Hypothalamus (tissue), 51 donors: Measurements from ENCODE around the gene CD7.

Experiments
- DNase-seq, 51 donors: peaks; one replicate each; lab custom pipeline; 2025; lab: John Stamatoyannopoulos, UW

CD7 gene

DNA sequence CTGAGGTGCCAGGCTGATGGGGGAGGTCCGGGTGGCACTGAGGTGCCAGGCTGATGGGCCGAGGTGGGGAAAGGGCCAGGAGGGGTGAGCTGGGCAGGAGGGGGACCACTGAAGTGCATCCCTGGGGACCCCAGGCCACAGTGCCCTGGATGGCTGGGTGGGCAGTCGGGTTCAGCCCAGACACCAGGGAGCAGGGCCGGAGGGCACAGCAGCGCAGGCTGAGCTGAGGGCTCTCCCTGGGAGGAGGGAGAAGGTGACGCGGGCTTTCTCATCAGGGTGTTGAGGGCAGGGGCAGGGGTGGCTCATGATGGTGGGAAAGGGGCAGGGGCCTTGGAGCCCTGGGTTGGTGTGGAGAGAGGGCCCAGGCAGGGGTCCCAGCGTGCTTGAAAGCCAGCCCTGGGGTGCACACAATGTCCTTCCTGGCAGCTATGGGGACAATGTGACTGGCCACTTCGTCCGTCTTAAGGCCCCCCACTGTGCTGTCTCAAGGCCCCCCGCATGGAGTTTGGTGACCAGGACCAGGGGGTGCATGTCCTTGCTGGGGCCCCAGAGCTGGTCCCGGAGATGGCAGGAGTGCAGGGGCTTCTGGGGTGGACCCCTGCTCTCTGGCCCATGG lies 16.0 kb downstream of the CD7 start:
- no peak for DNase-seq

DNA sequence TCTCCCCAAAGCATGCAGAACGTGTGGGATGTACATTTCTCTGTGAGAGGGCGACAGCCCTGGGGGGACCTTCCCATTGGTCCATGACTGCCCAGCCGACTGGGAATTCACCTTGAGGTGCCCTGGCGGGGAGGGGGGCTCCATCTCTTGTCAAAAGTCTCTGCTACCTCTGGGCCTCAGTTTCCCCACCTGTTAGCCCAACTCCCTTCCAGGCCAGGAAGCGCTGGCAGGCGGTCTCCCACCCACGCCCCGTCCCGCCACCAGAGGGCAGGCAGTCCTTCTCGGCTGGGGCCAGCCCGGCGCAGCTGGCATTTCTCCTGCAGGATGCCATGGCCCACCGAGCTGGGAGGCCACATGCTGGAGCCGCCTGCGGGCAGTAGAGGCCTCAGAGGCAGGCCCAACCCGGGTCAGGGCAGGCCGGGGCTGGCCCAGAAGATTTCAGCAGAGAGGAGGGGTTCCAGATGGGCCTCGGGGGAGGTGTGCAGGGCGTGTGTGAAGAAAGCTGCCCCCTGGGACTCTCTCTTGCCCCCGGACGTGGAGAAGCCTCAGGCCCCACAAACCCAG lies 16.6 kb downstream of the CD7 start:
- DNase-seq, result peak in 27 of 51 donors; percentile 5 to 62 (median 25)

DNA sequence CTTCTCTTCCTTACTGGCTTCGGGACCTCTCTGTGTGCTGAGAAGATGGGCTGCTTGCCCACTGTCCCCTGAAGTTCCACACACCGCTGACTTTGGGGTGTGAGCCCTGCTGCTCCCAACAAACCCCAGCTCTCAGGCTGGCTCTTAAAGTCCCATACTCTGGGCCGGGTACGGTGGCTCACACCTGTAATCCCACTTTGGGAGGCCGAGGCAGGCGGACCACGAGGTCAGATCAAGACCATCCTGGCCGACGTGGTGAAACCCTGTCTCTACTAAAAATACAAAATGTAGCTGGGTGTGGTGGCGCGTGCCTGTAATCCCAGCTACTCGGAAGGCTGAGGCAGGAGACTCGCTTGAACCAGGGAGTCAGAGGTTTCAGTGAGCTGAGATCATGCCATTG lies 17.2 kb downstream of the CD7 start:
- no peak for DNase-seq

DNA sequence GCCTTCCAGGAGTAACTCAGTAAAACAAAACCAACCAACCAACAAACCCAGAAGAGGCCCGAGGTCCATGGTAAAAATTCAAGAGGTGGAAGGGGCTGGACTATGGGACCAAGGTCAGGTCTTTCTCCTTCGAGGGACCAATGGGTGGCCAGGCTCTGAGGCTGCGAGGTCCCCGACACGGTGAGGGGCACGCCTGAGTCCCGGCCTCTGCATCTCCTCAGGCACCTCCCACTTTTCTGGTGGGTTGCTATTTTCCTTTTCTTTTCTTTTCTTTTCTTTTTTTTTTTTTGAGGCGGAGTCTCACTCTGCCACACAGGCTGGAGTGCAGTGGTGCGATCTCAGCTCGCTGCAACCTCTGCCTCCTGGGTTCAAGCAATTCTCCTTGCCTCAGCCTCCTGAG lies 18.0 kb downstream of the CD7 start:
- no peak for DNase-seq

DNA sequence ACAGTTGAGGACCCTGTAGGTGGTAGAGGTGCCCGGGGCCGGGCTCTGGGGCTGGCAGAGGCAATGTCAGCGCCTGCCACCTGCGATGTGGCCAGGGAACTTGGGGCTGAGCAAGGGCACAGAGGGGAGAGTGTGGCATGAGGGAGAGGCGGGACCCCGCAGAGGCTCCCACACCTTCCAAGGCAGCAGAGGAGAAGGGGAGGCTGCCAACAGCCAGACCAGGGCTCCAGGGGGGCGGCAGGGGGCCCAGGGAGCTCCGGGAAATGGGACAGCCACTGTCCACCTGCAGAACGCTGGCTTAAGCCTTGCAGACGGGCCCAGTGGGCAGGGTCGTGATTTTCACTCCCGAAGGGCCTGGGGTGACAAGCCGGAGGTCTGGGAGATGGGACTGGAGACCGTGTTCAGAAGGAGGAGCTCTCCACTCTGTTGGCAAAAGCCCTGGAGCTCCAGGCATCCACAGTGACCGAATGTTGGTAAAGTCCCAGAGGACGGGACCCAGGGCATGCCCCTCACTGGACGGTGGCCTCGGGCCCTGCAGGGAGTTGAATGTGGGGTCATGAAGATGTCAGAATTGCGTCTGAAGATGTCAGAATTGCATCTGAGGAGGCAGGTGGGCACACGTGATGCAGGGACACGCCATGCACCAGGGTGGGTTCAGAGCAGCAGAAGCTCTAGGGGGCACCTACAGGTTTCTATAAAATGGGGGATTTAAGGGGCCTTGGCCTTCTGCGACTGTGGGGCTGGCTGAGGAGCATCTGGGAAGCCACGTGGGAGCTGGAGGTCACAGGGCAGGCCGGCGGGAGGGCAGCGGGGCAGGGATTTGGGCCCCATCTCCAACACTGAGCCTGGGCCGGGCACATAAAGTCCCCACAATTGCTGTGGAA lies 18.6 kb downstream of the CD7 start:
- DNase-seq, result no peak

DNA sequence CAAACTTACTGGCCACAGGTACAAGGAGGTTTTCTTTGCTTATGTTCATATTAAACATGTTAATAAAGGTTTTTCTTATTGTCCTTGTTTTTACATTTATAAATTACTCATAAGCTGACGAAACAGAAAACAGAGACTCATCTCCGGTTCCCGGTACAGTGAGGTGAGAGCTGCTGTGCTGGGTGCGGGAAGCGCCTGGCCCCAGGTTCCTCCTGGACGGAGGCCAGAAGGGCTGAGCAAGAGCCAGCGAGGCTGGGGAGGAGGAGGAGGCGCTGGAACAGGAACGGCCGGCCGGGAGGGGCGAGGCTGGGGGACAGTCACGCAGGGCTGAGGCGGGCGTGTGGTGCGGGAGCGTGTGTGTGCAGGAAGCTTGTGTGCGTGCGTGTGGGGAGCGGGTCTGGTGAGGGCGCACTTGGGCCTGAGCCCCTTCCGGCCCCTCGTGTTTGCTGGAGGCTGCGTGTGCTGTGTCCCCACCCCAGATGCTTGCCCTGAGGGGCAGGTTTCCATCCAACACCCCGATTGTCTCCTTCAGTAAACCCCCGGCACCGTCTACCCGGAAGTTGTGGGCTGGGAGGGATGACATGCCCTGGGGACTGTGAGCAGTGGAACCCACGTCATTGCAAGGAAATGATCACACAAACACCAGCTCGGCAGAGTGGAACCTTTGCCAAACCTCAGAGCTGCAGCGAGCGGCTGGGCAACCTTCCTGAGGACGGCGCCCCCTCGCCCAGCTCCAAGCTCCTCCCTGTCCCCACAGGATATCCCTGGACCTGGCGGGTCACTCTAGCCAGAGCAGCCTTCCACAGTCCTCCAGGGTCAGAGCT lies 19.5 kb downstream of the CD7 start:
- DNase-seq, result peak in 48 of 51 donors; percentile 13 to 83 (median 52)

DNA sequence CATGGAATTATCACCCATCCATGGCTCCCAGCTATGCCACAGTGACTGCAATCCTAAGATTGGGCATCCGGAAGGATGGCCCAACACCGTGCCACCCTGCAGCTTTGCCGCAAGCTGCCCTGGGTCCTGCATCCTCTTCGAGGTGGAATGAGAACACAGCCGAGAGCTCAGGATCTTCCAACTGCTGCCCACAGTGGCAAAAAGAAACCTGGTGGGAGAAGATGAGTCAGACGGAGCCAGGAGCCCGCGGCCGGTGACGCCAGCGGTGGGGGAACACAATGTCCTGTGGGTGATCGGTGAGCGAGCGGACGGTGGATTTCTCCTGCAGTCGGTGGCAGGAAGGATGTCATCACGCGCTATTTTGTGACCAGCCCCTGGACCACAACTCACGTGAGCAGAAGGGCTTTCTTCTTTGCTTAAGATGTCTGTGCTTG lies 20.1 kb downstream of the CD7 start:
- peak in 20 of 51 donors; percentile 9 to 82 (median 39) for DNase-seq

DNA sequence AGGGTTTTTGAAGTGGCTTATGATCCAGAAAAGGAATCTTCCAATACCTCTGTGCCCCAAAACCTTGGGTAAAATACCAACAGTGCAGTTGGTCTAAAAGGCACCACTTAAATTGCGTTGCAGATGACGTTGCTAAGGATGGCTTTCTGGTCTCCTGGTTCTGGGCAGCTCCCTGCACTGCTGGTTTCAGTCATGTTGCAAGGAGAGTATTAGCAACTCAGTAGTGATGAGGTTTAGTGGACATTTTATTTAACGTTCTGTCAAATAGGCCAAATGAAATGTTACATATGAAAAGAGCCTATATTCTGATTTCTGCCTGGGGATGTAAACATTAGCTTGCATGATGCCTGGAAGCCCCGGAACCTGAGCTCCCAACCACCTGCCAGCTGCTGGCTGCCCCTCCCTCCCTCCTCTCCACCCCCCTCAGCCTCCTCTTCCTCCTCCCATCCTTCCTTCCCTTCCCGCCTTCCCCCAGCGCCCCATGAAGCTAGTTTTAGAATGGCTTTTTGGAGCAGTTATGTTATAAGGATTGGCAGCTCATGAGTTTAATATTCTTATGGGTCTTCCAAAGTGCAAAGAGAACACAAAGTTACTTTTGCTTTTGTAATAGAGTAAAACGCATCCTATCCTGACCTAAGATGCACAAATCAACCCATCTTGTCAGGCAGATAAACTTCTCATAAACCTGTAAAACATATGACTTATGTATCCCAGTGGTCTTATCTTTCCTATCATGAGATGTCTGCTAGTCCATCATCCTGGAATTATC lies 20.7 kb downstream of the CD7 start:
- no peak for DNase-seq

DNA sequence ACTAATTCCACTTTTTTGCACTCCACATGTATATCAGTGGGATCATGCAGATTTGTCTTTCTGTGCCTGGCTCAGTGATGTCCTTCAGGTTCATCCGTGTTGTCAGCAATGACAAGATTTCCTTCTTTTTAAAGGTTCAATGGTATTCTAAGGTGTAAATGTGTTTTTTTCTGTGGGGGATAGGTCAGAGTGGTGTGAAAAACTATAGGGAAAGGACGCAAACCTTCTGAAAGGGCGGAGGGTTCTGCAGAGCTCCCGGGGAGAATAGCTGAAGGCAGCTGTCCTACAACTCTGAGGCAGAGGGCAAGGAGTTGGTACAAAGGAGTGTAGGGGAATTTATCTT lies 22.0 kb downstream of the CD7 start:
- no peak for DNase-seq

DNA sequence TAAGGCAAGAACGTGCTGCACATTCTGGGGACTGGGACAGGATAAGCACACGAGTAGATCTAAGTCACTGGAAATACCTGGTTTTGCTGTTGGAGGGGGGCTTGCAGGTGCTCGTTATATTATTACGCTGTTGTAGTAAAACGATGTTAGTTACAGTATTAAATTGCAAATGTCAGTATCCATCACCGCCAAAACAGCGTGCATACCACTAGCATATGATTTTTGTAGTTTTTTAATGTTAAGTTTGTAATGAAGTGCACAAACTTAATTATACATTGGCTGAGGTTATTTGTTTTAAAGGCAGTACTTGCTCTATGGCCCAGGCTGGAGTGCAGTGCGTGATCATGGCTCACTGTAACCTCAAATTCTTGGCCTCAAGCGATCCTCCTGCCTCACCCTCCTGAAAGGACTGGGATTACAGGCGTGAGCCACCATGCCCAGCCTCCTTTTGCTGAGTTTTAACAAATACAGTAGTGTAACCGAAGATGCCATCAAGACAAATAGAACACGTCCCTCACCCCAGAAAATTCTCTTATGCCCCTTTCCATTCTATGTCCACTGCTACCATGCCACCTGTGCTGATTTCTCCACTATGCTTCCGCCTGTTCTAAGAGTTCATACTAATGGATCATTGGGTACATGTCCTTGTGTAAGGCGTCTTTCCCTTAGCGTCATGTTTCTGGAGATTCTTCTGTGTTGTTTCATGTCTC lies 23.2 kb downstream of the CD7 start:
- no peak for DNase-seq

DNA sequence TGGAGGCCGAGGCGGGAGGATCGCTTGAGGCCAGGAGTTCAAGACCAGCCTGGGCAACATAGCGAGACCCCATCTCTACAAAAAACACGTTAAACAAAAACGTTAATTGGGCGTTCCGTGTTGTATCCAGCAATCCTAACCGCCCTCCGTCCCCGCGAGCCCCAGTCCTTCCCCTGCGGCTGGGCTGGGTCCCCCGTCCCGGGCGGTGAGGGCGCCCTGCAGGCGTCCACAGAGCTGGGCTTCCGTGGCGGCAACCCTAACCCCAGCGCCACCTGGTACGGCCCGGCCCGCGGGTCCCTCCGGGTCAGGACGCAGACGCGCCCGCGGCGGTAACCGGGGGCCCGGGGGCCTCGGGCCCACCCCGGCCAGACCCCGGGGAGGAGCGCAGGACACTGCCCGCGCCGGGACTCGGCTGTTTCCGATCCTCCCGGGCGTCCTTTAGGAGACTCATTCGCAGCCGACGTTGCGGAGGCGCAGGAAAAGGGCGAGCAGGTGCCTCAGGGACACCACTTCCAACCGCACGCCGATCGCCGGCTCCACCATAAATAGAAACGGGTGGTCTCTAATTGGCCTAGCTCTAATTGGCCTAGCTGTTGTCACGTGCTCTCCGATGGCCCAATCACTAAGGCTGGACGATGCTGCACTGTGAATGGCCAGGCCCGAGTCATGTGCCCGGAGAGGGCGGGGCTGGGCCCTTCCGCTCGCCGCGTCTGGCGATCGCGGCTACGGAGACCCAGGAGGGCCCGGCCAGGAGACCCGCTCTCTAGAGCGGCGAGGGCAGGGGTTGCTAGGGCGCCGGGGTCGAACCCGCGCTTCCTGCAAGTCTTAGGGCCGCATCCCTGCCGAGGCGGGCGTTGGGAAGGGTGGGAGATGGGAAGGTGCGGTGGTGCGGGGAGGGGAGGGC lies 24.9 kb downstream of the CD7 start:
- peak; percentile 66 to 98 (median 92) for DNase-seq

DNA sequence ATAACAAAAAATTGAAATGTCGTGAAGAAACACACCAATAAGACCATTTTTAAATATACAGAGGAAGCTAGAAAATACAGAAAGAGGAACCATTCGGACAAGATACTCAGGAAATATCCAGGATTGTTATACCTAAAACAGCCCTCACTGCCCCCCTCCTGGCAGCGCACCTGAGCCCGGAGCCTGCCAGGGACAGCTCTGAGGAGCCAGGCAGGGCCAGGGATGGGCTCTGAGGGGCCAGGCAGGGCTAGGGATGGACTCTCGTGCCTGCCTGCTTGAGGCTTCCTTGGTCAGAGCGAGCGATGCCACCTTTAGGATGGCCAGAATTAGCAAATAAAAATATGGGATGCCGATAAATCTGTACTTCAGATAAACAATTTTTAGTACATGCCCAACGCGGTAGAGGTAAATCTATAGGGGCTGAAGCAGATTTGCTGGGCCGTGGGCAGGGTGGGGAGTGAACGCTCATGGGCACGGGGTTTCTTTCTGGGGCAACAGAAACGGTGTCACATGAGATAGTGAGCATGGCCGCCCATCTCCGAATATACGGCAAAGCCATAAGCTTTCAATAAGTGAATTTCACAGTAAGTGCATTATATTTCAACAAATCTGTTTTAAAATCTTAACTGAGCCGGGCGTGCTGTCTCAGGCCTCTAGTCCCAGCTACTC lies 25.7 kb downstream of the CD7 start:
- no peak for DNase-seq

DNA sequence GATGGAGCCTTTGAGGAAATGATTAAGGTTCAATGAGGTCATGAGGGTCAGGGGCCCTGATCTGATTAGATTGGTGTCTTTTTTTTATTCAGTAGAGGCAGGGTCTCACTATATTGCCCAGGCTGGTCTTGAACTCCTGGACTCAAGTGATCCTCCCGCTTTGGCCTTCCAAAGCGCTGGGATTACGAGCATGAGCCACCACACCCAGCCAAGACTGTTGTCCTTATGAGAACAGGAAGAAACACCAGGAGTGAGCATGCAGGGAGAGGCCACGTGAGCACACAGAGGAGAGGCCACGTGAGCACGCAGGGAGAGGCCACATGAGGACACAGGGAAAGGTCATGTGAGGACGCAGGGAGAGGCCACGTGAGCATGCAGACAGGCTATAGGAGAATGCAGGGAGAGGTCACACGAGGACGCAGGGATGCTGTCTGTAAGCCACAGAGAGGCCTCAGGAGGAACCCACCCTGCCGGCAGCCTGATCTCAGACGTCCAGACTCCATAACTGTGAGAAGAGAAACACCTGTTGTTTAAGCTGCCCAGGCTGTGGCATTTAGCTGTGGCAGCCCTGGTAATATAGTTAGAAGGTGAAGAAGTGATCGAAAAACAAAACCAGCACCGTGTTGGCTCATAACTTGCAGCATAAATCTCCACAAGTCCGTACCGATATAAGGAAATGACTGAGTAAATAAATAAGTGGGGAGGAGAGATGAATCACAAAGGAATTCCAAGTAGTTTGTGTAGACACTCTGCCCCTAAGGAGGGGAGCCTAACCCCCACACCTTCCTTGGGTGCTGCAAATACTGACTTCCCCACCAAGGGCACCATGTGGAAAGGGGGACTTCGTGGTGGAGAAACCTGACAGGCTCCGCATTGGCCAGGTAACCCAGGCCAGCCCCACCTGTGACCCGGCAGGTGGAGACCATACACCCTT lies 29.3 kb downstream of the CD7 start:
- no peak for DNase-seq

DNA sequence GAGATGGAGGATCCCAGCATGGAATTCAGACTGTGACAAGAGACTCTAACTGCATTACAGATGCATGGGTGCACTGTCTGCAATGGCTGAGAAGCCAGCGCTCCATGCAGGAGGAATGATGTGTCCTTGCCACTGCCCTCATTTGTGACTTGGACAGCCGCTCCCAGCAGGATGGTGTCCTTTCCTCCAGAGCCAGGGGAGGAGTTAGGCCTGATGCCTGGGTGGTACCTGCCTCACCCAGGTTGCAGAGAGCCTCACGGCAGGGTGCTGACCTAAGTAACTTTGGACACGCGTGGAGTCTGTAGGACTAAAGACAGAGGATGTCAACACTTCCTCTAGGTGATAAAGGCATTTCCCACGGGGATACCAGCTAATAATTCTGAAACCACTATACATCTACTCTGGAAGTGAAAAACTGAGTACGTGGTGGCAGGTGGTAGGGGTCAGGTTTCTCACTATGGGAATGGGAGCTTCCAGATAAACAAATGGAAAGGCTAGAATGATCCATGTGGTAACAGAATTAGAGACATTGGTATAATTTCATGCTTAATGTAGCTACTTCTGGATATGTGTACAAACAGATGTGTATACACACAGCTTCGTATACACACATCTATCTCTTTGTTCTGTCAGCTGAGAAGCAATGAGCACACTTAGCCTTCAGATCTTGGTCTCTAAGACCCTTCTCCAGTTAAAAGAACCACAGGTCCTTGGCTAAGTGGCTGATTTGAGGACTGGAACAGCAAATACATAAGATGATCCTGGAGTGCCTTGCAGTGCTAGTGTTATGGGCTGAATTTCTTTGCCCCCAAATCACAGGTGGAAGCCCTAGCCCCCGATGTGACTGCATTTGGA lies 30.2 kb downstream of the CD7 start:
- no peak for DNase-seq

DNA sequence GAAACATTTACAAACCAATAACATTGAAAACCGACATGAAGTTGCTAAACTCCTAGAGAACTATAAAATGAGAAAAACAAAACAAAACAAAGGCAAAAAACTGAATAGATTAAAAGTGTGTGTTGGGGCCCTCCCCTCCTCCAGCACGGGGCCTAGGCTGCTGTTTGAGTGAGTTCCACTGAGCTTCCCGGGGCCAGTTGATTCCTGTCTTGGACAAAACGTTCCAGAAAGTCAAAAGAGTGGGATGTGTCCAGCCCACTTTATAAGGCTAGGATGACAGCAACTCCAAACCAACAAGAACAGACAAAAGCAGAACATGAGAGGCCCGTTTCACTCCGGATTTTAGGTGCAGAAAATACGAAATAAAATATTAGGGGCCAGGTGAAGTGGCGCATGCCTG lies 32.3 kb downstream of the CD7 start:
- DNase-seq, result peak in 1 of 51 donors; percentile 20

DNA sequence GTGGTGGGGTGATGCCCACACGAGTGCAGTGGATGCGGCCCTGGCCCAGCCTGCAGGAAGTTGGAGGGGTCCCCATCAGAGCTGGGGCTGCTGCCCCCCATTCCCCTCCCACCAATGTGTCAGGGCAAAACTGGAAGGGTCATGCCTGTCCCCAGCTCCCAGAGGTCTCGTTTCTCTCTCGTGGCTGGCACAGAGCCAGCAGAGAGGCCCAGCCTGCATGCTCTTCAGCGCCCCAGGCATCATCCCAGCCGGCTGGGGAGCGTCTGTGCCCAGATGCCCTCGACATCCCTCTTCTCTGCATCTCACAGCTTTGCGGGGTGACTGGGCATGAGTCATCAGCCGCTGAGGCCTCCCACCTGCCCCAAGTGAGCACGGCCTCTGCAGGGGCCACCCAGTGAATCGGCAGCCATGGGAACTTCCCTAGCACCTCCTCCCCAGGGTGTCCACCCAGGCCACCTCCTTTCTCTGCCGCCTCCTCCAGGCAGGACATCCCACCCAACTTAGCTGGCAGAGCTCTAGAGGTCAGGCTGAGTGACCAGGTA lies 34.1 kb downstream of the CD7 start:
- DNase-seq, result no peak
